ENCODE results near the gene MYO1F. TPM values are rescaled to one million over a fixed set of nuclear protein-coding genes. Genes with fewer than 3 reads are reported as not detected.
"Not testable (repeated sequence)": the region's sequence is repeated elsewhere in the genome, so short reads cannot be mapped to it uniquely, and the experiment has no call there.

The MYO1F gene
- total RNA-seq (ENCODE audit: low replicate concordance): 0.09 and 0.41 TPM in 2 replicates

DNA sequence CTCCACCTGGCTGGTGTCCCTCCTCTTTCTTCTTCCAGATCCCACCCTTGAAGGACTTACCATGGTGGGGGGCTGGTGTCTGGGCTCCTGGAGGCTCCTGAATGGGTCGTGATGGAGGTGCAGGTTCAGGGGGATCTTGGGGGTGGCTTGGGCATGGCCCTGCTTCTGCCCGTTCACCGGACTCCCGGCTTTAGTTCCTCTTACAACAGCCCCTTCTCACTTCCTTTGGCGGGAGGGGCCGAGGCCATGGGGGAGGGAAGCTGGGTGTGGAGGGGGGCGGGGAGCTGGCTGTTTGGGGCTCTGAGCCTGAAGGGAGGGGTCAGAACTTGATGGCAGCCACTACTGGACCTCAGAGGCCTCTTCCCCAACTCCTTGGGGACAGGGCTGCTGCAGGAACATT is at the start of gene MYO1F:
Gene MYO1F, minus strand, starts transcription at position 196 of the 400 bp plus-strand sequence. Its CDS starts 133 bp downstream, at position 63.
- H3K4me3 ChIP-seq (ENCODE audit: low read depth, low read length): no peak within 1 kb of the TSS
- TF ChIP-seq, protein P1, sequence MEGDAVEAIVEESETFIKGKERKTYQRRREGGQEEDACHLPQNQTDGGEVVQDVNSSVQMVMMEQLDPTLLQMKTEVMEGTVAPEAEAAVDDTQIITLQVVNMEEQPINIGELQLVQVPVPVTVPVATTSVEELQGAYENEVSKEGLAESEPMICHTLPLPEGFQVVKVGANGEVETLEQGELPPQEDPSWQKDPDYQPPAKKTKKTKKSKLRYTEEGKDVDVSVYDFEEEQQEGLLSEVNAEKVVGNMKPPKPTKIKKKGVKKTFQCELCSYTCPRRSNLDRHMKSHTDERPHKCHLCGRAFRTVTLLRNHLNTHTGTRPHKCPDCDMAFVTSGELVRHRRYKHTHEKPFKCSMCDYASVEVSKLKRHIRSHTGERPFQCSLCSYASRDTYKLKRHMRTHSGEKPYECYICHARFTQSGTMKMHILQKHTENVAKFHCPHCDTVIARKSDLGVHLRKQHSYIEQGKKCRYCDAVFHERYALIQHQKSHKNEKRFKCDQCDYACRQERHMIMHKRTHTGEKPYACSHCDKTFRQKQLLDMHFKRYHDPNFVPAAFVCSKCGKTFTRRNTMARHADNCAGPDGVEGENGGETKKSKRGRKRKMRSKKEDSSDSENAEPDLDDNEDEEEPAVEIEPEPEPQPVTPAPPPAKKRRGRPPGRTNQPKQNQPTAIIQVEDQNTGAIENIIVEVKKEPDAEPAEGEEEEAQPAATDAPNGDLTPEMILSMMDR (IDR thresholded peaks at IDR 0.05; ENCODE audit: insufficient read depth, low read length): no peak
- no peak for DNase-seq (ENCODE audit: low read depth)

DNA sequence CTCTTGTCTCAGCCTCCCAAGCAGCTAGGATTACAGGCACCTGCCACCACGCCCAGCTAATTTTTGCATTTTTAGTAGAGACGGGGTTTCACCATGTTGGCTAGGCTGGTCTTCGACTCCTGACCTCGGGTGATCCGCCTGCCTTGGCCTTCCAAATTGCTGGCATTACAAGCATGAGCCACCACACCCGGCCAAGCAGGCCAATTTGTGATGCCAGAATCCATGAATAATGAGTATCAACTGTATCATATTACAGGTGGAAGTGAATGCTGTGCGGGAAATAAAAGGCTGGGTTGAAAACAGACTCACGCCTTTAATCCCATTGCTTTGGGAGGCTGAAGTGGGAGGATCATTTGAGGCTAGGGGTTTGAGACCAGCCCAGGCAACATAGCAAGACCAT is 49.6 kb upstream of the MYO1F start:
- TF ChIP-seq, protein P1 (IDR thresholded peaks at IDR 0.05; ENCODE audit: insufficient read depth, low read length): no peak
- H3K4me3 ChIP-seq (ENCODE audit: low read depth, low read length): no peak overlapping the region
- DNase-seq (ENCODE audit: low read depth): no peak

DNA sequence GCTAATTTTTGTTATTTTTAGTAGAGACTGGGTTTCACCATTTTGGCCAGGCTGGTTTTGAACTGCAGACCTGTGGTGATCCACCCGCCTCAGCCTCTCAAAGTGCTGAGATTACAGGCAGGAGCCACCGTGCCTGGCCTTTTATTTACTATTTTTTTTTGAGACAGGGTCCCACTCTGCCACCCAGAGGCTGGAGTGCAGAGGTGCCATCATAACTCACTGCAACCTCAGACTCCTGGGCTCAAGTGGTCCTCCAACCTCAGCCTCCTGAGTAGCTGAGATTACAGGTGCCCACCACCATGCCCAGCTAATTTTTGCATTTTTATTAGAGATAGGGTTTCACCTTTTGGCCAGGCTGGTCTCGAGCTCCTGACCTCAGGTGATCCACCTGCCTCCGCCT is 45.6 kb upstream of the MYO1F start:
- not testable (repeated sequence) for DNase-seq (ENCODE audit: low read depth); H3K4me3 ChIP-seq (ENCODE audit: low read depth, low read length)
- TF ChIP-seq, protein P1 (IDR thresholded peaks at IDR 0.05; ENCODE audit: insufficient read depth, low read length): peak; percentile 23

DNA sequence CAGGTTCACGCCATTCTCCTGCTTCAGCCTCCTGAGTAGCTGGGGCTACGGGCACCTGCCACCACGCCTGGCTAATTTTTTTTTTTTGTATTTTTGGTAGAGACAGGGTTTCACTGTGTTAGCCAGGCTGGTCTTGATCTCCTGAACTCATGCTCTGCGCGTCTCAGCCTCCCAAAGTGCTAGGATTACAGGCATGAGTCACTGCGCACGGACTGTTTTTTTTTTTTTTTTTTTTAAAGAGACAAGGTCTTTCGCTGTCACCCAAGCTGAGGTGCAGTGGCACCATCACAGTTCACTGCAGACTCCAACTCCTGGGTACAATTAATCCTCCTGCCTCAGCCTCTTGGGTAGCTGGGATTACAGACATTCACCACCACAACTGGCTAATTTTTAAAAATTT is 41.5 kb upstream of the MYO1F start:
- TF ChIP-seq, protein P1 (IDR thresholded peaks at IDR 0.05; ENCODE audit: insufficient read depth, low read length): no peak

DNA sequence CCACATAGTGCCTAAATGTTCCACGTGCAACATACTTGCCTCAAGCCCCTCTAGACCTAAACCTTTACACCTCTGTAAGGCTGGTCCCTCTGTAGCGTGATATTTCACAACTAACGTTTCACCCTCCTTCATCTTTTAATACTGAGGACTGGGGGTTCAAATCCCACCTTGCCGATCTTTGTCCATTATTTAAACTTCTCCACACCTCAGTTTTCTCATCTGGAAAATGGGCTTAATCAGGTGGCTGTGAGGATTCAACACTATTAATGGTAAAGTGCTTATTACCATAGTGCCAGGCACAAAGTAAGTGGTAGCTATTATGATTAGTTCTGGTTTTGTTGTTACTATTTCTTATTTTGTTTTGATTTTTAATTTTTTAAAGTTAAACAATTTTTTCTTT is 40.7 kb upstream of the MYO1F start:
- DNase-seq (ENCODE audit: low read depth): no peak
- TF ChIP-seq, protein P1 (IDR thresholded peaks at IDR 0.05; ENCODE audit: insufficient read depth, low read length): no peak
- no peak overlapping the region for H3K4me3 ChIP-seq (ENCODE audit: low read depth, low read length)

More for the DNA sequence above, 41.5 kb upstream of the MYO1F start:
- H3K4me3 ChIP-seq (ENCODE audit: low read depth, low read length): no peak overlapping the region
- DNase-seq (ENCODE audit: low read depth): no peak

DNA sequence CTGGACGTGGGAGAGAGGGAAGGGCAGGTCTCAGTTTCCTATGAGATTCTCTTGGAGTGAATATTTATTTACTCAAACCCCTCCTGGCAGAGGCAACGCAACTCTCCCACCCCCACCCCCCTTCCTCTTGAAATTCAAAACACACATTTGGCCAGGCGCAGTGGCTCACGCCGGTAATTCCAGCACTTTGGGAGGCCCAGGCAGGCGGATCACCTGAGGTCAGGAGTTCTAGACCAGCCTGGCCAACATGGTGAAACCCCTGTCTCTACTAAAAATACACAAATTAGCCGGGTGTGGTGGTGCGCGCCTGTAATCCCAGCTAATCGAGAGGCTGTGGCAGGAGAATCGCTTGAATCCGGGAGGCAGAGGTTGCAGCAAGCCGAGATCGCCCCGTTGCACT is 40.1 kb upstream of the MYO1F start:
- H3K4me3 ChIP-seq (ENCODE audit: low read depth, low read length); DNase-seq (ENCODE audit: low read depth): not testable (repeated sequence)

DNA sequence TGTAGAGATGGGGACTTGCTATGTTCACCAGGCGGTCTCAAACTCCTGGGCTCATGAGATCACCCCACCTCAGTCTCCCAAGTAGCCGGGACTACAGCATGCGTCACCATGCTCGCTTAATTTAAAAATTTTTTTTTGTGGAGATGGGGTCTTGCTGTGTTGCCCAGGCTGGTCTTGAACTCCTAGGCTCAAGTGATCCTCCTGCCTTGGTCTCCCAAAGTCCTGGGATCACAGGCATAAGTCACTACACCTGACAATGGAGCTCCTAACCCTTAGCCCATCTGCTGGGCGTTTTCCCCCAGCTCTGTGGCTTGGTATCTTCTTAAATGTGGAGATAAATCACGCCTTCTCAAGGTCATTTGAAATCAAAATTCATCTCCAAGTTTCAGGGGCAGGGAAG is 39.6 kb upstream of the MYO1F start:
- H3K4me3 ChIP-seq (ENCODE audit: low read depth, low read length): no peak overlapping the region
- DNase-seq (ENCODE audit: low read depth): no peak
- TF ChIP-seq, protein P1 (IDR thresholded peaks at IDR 0.05; ENCODE audit: insufficient read depth, low read length): no peak

Data from fibroblast of the aortic adventitia (primary cell).